Ecto neural progenitor cell (in vitro differentiated cells): ENCODE results near the gene NSMCE1.

Experiments used
- DNase-seq: peaks from one replicate; pipeline ENCODE4 v3.0.0-alpha.2; 2018; ENCODE audit warnings: low spot score

Gene NSMCE1

GRCh38 chr16:27268376-27269299, at the start of gene NSMCE1:
TSS of gene NSMCE1 (minus strand) at chr16:27268772. CDS start at chr16:27257570, 11,202 bp downstream.
- DNase-seq = peak; percentile 93

- no peak for DNase-seq
These were observed 49.3 kb upstream of the NSMCE1 start for GRCh38 chr16:27317738-27318391.

GRCh38 chr16:27317320-27317719, 48.7 kb upstream of the NSMCE1 start:
- no peak for DNase-seq

GRCh38 chr16:27316038-27316680, 47.6 kb upstream of the NSMCE1 start:
- DNase-seq = no peak

GRCh38 chr16:27315333-27316037, 46.9 kb upstream of the NSMCE1 start:
- no peak for DNase-seq

- DNase-seq = no peak
These were observed 46.4 kb upstream of the NSMCE1 start for GRCh38 chr16:27314986-27315332.

- DNase-seq = peak; percentile 63
These were observed 45.7 kb upstream of the NSMCE1 start for GRCh38 chr16:27314161-27314723.

GRCh38 chr16:27313422-27314160, 45.0 kb upstream of the NSMCE1 start, which contains the start of gene IL4R:
TSS of gene IL4R (plus strand) at chr16:27313974. CDS start at chr16:27340204, 26,230 bp downstream.
- DNase-seq = peak; percentile 75

GRCh38 chr16:27312580-27313421, 44.2 kb upstream of the NSMCE1 start:
- DNase-seq = no peak

- DNase-seq = no peak
These were observed 43.3 kb upstream of the NSMCE1 start for GRCh38 chr16:27311897-27312303.

GRCh38 chr16:27311448-27311830, 42.9 kb upstream of the NSMCE1 start:
- DNase-seq = no peak

- no peak for DNase-seq
These were observed 42.2 kb upstream of the NSMCE1 start for GRCh38 chr16:27310576-27311447.

- no peak for DNase-seq
These were observed 40.2 kb upstream of the NSMCE1 start for GRCh38 chr16:27308792-27309191.

GRCh38 chr16:27305839-27306442, 37.4 kb upstream of the NSMCE1 start:
- no peak for DNase-seq

GRCh38 chr16:27304881-27305745, 36.5 kb upstream of the NSMCE1 start:
- no peak for DNase-seq

GRCh38 chr16:27304102-27304501, 35.5 kb upstream of the NSMCE1 start:
- no peak for DNase-seq

GRCh38 chr16:27303256-27304100, 34.9 kb upstream of the NSMCE1 start:
- no peak for DNase-seq
